Subcutaneous abdominal adipose tissue (tissue), 5 donors: ENCODE results near the gene ITGA6.
A peak's percentile ranks its signal among the peaks of the same experiment; 100 is the strongest.

Experiments used
- H3K27ac ChIP-seq: one replicate; pipeline ENCODE4 v1.7.0; 2013; ENCODE audit warnings: low read depth, mild to moderate bottlenecking, inconsistent platforms, low read length, moderate library complexity
- H3K27me3 ChIP-seq, 5 donors: one replicate each; pipeline ENCODE4 v1.7.0; 2013; ENCODE audit warnings: low read length in 5 of 5, inconsistent platforms in 1 of 5; ENCODE audit not compliant: control insufficient read depth in 5 of 5, insufficient read depth in 4 of 5
- H3K36me3 ChIP-seq, 5 donors: one replicate each; pipeline ENCODE4 v1.7.0; 2013; ENCODE audit warnings: low read length in 5 of 5; ENCODE audit not compliant: control insufficient read depth in 5 of 5, insufficient read depth in 5 of 5
- H3K4me1 ChIP-seq, 5 donors: one replicate each; pipeline ENCODE4 v1.7.0; 2013; ENCODE audit warnings: low read length in 5 of 5, mild to moderate bottlenecking in 3 of 5, moderate library complexity in 1 of 5; ENCODE audit not compliant: control insufficient read depth in 5 of 5, insufficient read depth in 5 of 5
- H3K4me3 ChIP-seq, 5 donors: one replicate each; pipeline ENCODE4 v1.7.0; 2013; ENCODE audit warnings: low read length in 5 of 5, low read depth in 1 of 5
- H3K9ac ChIP-seq, 5 donors: one replicate each; pipeline ENCODE4 v1.7.0; 2013; ENCODE audit warnings: low read length in 5 of 5, mild to moderate bottlenecking in 4 of 5, moderate library complexity in 3 of 5
- H3K9me3 ChIP-seq, 5 donors: one replicate each; pipeline ENCODE4 v1.7.0; 2013; ENCODE audit warnings: low read length in 5 of 5; ENCODE audit not compliant: control insufficient read depth in 5 of 5
- donor health status: healthy.
- donor health status: healthy.
- donor health status: healthy.
- donor health status: healthy.
- donor health status: healthy.

The ITGA6 gene

DNA sequence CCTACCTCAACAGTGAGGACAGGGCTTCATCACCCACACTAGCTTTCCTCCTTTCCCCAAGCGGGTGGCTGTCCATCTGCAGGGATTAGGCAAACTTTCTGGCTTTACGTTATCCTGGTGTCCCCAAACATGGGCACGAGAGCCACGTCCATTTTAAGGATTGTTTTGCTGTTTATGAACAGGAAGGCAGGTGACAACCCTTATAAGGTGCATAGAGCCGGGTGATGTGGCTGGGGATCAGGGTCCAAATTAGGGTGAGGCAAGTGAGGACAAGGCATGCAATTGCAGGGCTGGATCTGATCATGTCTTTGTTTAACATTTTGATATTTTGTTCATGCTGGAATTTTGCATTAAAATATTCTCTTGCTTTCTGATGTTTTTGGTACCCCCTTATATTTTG is 27.6 kb upstream of the ITGA6 start:
- Histone ChIP-seq H3K9ac (no peak overlapping the region), H3K4me1 (peaks cover 4 to 52% (median 13%) of the 10 kb centered on the region in 5 donors), H3K9me3 (no peaks in the 10 kb centered on the region), H3K27me3 (no peaks in the 10 kb centered on the region), H3K4me3 (no peak overlapping the region), H3K36me3 (no peaks in the 10 kb centered on the region), H3K27ac (no peak overlapping the region)

- Histone ChIP-seq H3K27ac (no peak overlapping the region), H3K4me1 (peaks cover 3 to 45% (median 14%) of the 10 kb centered on the region in 5 donors), H3K4me3 (no peak overlapping the region), H3K9me3 (no peaks in the 10 kb centered on the region), H3K27me3 (no peaks in the 10 kb centered on the region), H3K36me3 (no peaks in the 10 kb centered on the region), H3K9ac (no peak overlapping the region)
Measured at GRCh38 chr2:172402198-172402597, 25.2 kb upstream of the ITGA6 start.

DNA sequence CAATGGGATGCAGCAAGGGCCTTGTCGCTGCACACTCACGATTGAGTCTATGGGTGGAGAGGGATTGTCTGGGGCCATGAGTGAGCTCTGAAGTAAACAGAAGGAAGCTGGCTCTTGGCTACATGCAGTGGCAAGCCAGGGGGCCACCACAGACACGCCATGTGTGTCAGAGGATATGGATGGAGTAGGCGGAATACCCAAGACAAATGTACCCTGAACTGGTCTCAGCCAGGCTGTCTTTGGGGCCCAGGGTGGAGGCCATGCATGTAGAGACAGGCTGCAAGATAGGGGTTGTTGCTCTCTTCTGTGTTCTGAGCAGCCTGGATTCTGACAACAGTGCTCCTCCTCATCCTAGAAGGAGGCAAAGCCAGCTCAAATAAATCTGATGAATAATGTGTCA is 24.0 kb upstream of the ITGA6 start:
- H3K27ac ChIP-seq = peak overlapping the region; percentile 28
- no peaks in the 10 kb centered on the region for H3K36me3 ChIP-seq
- H3K9ac ChIP-seq = no peak overlapping the region
- peaks cover 0 to 39% (median 8%) of the 10 kb centered on the region in 5 donors for H3K4me1 ChIP-seq
- H3K9me3 ChIP-seq = no peaks in the 10 kb centered on the region
- no peak overlapping the region for H3K4me3 ChIP-seq
- H3K27me3 ChIP-seq = no peaks in the 10 kb centered on the region

DNA sequence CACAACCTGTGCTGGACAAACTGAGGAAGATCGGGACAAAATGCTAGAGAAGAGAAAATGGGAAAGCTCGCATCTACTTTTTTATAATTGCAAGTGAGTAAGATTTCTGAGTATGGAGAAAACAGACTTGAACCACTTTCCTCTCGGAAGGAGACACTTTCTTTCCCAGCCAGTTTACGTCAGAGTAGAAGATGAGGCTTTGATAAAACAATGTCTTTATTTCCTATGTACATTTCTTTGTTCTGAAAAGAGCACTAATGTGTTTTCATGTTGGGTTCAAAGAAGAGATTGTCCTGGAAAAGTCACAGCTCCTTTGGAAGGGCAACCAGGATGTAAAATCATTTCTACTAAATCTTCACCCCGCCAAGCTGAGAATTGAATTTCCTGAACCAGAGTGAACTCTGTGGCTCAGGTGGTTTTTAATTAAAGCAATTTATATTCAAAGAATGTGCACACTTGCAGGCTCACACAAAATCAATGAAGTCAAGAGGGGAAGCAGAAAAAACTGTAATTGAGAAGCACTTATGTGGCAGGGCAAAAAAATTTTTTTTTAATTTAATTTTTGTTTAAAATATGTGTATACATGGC is 23.4 kb upstream of the ITGA6 start:
- H3K9ac ChIP-seq = no peak overlapping the region
- no peaks in the 10 kb centered on the region for H3K36me3 ChIP-seq
- no peaks in the 10 kb centered on the region for H3K9me3 ChIP-seq
- no peak overlapping the region for H3K4me3 ChIP-seq
- no peaks in the 10 kb centered on the region for H3K27me3 ChIP-seq
- H3K27ac ChIP-seq = peak overlapping the region; percentile 28
- H3K4me1 ChIP-seq = peaks cover 0 to 41% (median 8%) of the 10 kb centered on the region in 5 donors

GRCh38 chr2:172404824-172405223 is 22.6 kb upstream of the ITGA6 start:
- peaks cover 0 to 47% (median 8%) of the 10 kb centered on the region in 5 donors for H3K4me1 ChIP-seq
- no peaks in the 10 kb centered on the region for H3K9me3 ChIP-seq
- H3K4me3 ChIP-seq = no peak overlapping the region
- H3K36me3 ChIP-seq = no peaks in the 10 kb centered on the region
- H3K27ac ChIP-seq = no peak overlapping the region
- no peaks in the 10 kb centered on the region for H3K27me3 ChIP-seq
- H3K9ac ChIP-seq = no peak overlapping the region

GRCh38 chr2:172405673-172406072 is 21.7 kb upstream of the ITGA6 start:
- no peak overlapping the region for H3K9ac ChIP-seq
- no peaks in the 10 kb centered on the region for H3K27me3 ChIP-seq

DNA sequence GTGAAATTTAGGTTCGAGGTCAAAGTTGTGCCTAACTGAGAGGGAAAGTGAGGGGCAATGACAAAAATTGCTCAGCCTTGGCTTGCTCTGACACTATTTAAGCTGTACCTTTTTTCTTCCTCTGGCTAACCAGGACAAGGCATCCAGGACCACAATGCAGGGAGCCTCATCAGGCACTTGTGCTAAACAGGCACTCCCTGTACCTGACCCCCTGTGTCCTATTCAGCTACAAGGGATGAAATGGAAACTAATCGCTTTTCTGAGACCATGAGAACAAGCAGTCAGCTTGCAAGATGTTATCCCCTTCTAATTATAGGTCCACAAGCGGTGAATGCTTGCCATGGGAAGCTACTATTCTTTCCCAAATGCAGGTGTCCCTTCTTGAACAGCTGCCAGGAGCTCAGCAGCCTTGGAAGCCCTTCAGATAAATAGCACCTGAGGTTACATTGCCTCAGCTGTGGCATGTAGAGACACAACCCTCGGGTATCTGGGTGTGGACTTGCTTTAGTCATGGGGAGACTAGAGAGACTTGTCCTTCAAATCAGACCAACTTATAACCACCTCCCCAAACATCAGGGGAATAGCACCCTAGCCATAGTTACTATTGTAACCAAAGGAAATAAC is 19.1 kb upstream of the ITGA6 start:
- H3K36me3 ChIP-seq = no peaks in the 10 kb centered on the region
- peaks cover 0 to 39% (median 18%) of the 10 kb centered on the region in 5 donors for H3K4me1 ChIP-seq
- H3K9me3 ChIP-seq = no peaks in the 10 kb centered on the region
- H3K27ac ChIP-seq = peak overlapping the region; percentile 45
- no peak overlapping the region for H3K4me3 ChIP-seq
- no peaks in the 10 kb centered on the region for H3K27me3 ChIP-seq
- H3K9ac ChIP-seq = no peak overlapping the region

More at GRCh38 chr2:172405673-172406072, 21.7 kb upstream of the ITGA6 start:
- no peaks in the 10 kb centered on the region for H3K9me3 ChIP-seq
- no peak overlapping the region for H3K27ac ChIP-seq
- H3K4me1 ChIP-seq = peaks cover 0 to 47% (median 8%) of the 10 kb centered on the region in 5 donors
- no peaks in the 10 kb centered on the region for H3K36me3 ChIP-seq
- no peak overlapping the region for H3K4me3 ChIP-seq

DNA sequence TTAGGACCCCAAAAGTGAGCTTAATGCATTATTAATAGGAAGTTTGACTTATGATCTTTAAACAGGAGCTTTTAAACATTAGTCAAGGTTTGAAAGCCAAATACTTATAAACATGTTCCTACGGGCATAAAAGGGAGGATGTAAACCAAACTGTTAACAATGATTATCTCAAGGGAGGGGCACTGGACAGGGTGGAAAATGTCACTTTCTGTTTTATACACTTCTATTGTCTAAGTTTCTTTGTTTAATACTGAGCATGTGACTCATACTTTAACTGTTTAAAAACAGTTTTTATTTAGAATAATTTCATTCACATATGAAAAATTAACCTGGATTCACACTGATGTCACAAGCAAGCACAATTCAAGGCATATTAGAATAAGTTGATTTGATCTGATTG is 18.3 kb upstream of the ITGA6 start:
- Histone ChIP-seq H3K36me3 (no peaks in the 10 kb centered on the region), H3K4me1 (peaks cover 0 to 35% (median 22%) of the 10 kb centered on the region in 5 donors), H3K27ac (peak overlapping the region; percentile 45), H3K27me3 (no peaks in the 10 kb centered on the region), H3K9ac (peak overlapping the region in 1 of 5 donors; percentile 30), H3K9me3 (no peaks in the 10 kb centered on the region), H3K4me3 (no peak overlapping the region)

- Histone ChIP-seq H3K27me3 (no peaks in the 10 kb centered on the region), H3K36me3 (no peaks in the 10 kb centered on the region), H3K4me3 (peak overlapping the region in 1 of 5 donors; percentile 28), H3K4me1 (peaks cover 0 to 22% (median 16%) of the 10 kb centered on the region in 5 donors), H3K9me3 (peaks cover 0 to 3% (median 0%) of the 10 kb centered on the region in 5 donors), H3K9ac (no peak overlapping the region), H3K27ac (no peak overlapping the region)
Measured at GRCh38 chr2:172412984-172413492, 14.3 kb upstream of the ITGA6 start.

DNA sequence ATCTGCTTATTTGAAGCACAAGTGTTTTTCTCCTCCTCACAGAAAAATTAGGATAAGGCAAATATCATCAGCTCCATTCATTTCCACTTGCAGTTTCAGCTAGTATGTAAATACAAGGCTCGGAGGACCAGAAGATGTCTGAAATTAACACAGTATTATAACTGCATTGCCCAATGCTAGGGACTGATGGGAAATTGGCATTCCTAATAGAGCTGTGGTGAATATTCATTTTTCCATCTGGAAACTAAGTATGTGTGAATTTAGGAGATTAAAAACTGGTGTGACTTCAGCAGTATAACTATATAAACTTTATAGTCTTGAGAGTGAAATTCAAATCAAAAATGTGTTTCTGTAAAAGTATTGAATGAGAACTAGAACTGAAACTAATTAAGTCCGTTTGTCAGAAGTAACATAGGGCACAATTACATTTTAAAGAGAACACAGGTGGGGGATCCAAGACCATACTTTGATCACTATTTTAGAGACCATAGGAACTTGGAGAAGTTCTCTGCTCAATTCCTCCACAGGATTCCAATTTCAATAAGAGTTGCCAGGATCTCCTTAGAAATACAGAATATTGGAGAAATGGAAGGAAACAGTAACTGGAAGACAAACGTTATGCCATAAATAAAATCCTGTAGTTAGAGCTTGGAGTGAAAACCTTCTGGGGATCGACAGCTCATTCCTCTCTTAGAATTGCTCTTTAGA is 12.1 kb upstream of the ITGA6 start:
- Histone ChIP-seq H3K36me3 (no peaks in the 10 kb centered on the region), H3K27ac (no peak overlapping the region), H3K4me3 (no peak overlapping the region), H3K27me3 (no peaks in the 10 kb centered on the region), H3K4me1 (peaks cover 0 to 22% (median 10%) of the 10 kb centered on the region in 5 donors), H3K9ac (no peak overlapping the region), H3K9me3 (peaks cover 0 to 3% (median 0%) of the 10 kb centered on the region in 5 donors)
